NCI-H2107 treated with DMSO at 0.1 percent for 48 hours (cell line): ENCODE results near the gene MBOAT2.
"Not testable (repeated sequence)": the region's sequence is repeated elsewhere in the genome, so short reads cannot be mapped to it uniquely, and the experiment has no call there.

ENCODE experiments used
- DNase-seq: peaks from one replicate; lab custom pipeline; 2025; ENCODE audit not compliant: unreplicated experiment; lab: John Stamatoyannopoulos, UW

MBOAT2 gene

GRCh38 chr2:8957628-8958027 lies 45.9 kb downstream of the MBOAT2 start:
- DNase-seq = no peak

GRCh38 chr2:8956774-8957173 lies 46.7 kb downstream of the MBOAT2 start:
- DNase-seq = no peak

- no peak for DNase-seq
These were observed 48.5 kb downstream of the MBOAT2 start for GRCh38 chr2:8954990-8955389.

GRCh38 chr2:8953525-8953924 lies 50.0 kb downstream of the MBOAT2 start:
- no peak for DNase-seq

- no peak for DNase-seq
These were observed 63.9 kb downstream of the MBOAT2 start for GRCh38 chr2:8939486-8940114.

GRCh38 chr2:8938384-8938783 lies 65.1 kb downstream of the MBOAT2 start:
- DNase-seq = no peak

GRCh38 chr2:8935982-8936381 lies 67.5 kb downstream of the MBOAT2 start:
- no peak for DNase-seq

GRCh38 chr2:8934338-8934737 lies 69.1 kb downstream of the MBOAT2 start:
- DNase-seq = no peak

GRCh38 chr2:8932702-8933101 lies 70.8 kb downstream of the MBOAT2 start:
- no peak for DNase-seq

- DNase-seq = not testable (repeated sequence)
These were observed 73.3 kb downstream of the MBOAT2 start for GRCh38 chr2:8930185-8930584.

- no peak for DNase-seq
These were observed 74.4 kb downstream of the MBOAT2 start for GRCh38 chr2:8929128-8929527.

- no peak for DNase-seq
These were observed 75.7 kb downstream of the MBOAT2 start for GRCh38 chr2:8927510-8928455.

- no peak for DNase-seq
These were observed 77.1 kb downstream of the MBOAT2 start for GRCh38 chr2:8926356-8926755.

GRCh38 chr2:8925411-8925810 lies 78.1 kb downstream of the MBOAT2 start:
- DNase-seq = no peak

- no peak for DNase-seq
These were observed 80.3 kb downstream of the MBOAT2 start for GRCh38 chr2:8923183-8923582.

GRCh38 chr2:8922431-8922830 lies 81.1 kb downstream of the MBOAT2 start:
- no peak for DNase-seq

GRCh38 chr2:8918412-8918811 lies 85.1 kb downstream of the MBOAT2 start:
- no peak for DNase-seq

- no peak for DNase-seq
These were observed 87.5 kb downstream of the MBOAT2 start for GRCh38 chr2:8915941-8916340.

- not testable (repeated sequence) for DNase-seq
These were observed 89.7 kb downstream of the MBOAT2 start for GRCh38 chr2:8913767-8914166.

GRCh38 chr2:8907764-8908288 lies 95.7 kb downstream of the MBOAT2 start:
- no peak for DNase-seq

GRCh38 chr2:8903924-8904323 lies 99.6 kb downstream of the MBOAT2 start:
- DNase-seq = not testable (repeated sequence)

GRCh38 chr2:8902757-8903156 lies 100.7 kb downstream of the MBOAT2 start:
- DNase-seq = not testable (repeated sequence)
